Psoas muscle (tissue), 8 donors: ENCODE results near the gene NAA11. TPM values are rescaled to one million over a fixed set of nuclear protein-coding genes. Genes with fewer than 3 reads are reported as not detected.

Experiments used
- ATAC-seq, 4 donors: fragments of 200-7000 bp; cut with Tn5 transposase; one replicate each; pipeline ENCODE4 v1.9.1; 2020; ENCODE audit warnings: moderate library complexity in 3 of 4, mild to moderate bottlenecking in 2 of 4
- DNase-seq, 2 donors: peaks; one replicate each; pipeline ENCODE4 v3.0.0-alpha.2; 2020
- H3K27ac ChIP-seq: fragments of 200-600 bp; one replicate; pipeline ENCODE4 v1.8.0; 2022
- H3K27me3 ChIP-seq, 3 donors: fragments of 200-600 bp in 1 of 3; one replicate each; pipeline versions ENCODE4 v1.6.1 to v1.8.0; 2013 to 2022; ENCODE audit warnings: low read length in 2 of 3, mild to moderate bottlenecking in 2 of 3, moderate library complexity in 1 of 3; ENCODE audit not compliant: insufficient read depth in 3 of 3
- H3K36me3 ChIP-seq, 2 donors: fragments of 200-600 bp in 1 of 2; one replicate each; pipeline versions ENCODE4 v1.6.1 to v1.8.0; 2013 to 2022; ENCODE audit warnings: low read depth in 1 of 2, mild to moderate bottlenecking in 1 of 2, moderate library complexity in 1 of 2; ENCODE audit not compliant: insufficient read depth in 1 of 2
- H3K4me1 ChIP-seq: fragments of 200-600 bp; one replicate; pipeline ENCODE4 v1.8.0; 2022
- H3K4me3 ChIP-seq: fragments of 200-600 bp; one replicate; pipeline ENCODE4 v1.8.0; 2022; ENCODE audit warnings: mild to moderate bottlenecking
- H3K9me3 ChIP-seq: fragments of 200-600 bp; one replicate; pipeline ENCODE4 v1.8.0; 2022
- WGBS, 3 donors: extraction: QIAGEN DNeasy Blood & Tissue Kit; methylation state at CpG; one replicate each; pipeline versions ENCODE4 v1.1.6 to v1.1.7; 2013; 5-methylcytosine and 5-hydroxymethylcytosine counted together
- intact Hi-C, 2 donors: fragments of 100-400 bp; cut with DNase I; formaldehyde crosslinking; loops; one replicate each; pipeline versions ENCODE4 v1.11.0 to v1.14.2; 2022
- polyA plus RNA-seq, 3 donors: library from polyadenylated mRNA; stranded (reverse); fragments of 200-250 nt; gene quantifications; one replicate each; pipeline ENCODE4 v1.2.3, GENCODE V29; 2013
- total RNA-seq, 4 donors: library from RNA; stranded (reverse); fragmentation: NEBNext Ultra II Directional in 2 of 4; extraction: Animal tissue kit (Norgen Biotek cat#: 25700) in 2 of 4; gene quantifications; one replicate each; pipeline versions ENCODE4 v1.2.1 to v1.2.4, GENCODE V29; 2021 to 2023
- TF ChIP-seq, protein P1 (sequence below): fragments of 200-600 bp; IDR thresholded peaks from one replicate; pipeline ENCODE4 v1.8.0; 2022; ENCODE audit warnings: antibody characterized with exemption
- donor health status: healthy with polysubstance abuse.
- donor health status: DM: no; HTN: no; CAD: no; lungs with moderate emphysema.
- donor health status: Bipolar disorder and iron deficiency.
- donor health status: healthy.
- donor health status: DM: yes; HTN: yes; CAD: no.
- donor health status: DM: no; HTN: no; CAD: no.
- donor health status: DM: no; HTN: no; CAD: no.
- donor health status: DM: yes; HTN: yes; CAD: no.

The NAA11 gene
- total and polyA plus RNA-seq, 7 donors: not detected

DNA sequence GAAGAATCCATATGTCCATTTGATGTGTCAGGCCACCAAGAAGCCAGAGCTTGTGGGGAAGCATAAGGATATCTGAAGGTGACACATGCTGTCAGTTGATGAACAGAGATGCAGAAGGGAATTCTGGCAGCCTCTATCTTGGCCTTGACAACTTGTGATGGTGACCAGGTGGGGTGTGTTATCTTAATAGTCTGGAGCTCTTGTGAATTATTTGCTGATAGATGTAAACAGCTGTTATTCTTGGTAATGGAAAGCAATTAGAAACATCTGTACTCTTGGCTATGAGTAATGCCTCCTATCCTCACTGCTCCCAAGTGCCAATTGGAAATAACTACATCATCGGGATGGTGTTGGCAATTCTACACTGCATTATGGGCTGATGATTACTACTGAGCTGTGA lies 51.9 kb downstream of the NAA11 start:
- intact Hi-C loops: no loop called here
- WGBS, 3 donors: 13 to 21% (median 15%) methylated on average over 1 of the region's 1 CpG
- Histone ChIP-seq H3K27me3 (no peaks in the 10 kb centered on the region), H3K36me3 (no peaks in the 10 kb centered on the region), H3K4me1 (no peaks in the 10 kb centered on the region), H3K4me3 (no peak overlapping the region), H3K9me3 (no peaks in the 10 kb centered on the region), H3K27ac (no peak overlapping the region)
- ATAC-seq (no peak), DNase-seq (no peak)
- TF ChIP-seq, protein P1, sequence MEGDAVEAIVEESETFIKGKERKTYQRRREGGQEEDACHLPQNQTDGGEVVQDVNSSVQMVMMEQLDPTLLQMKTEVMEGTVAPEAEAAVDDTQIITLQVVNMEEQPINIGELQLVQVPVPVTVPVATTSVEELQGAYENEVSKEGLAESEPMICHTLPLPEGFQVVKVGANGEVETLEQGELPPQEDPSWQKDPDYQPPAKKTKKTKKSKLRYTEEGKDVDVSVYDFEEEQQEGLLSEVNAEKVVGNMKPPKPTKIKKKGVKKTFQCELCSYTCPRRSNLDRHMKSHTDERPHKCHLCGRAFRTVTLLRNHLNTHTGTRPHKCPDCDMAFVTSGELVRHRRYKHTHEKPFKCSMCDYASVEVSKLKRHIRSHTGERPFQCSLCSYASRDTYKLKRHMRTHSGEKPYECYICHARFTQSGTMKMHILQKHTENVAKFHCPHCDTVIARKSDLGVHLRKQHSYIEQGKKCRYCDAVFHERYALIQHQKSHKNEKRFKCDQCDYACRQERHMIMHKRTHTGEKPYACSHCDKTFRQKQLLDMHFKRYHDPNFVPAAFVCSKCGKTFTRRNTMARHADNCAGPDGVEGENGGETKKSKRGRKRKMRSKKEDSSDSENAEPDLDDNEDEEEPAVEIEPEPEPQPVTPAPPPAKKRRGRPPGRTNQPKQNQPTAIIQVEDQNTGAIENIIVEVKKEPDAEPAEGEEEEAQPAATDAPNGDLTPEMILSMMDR: no peak

DNA sequence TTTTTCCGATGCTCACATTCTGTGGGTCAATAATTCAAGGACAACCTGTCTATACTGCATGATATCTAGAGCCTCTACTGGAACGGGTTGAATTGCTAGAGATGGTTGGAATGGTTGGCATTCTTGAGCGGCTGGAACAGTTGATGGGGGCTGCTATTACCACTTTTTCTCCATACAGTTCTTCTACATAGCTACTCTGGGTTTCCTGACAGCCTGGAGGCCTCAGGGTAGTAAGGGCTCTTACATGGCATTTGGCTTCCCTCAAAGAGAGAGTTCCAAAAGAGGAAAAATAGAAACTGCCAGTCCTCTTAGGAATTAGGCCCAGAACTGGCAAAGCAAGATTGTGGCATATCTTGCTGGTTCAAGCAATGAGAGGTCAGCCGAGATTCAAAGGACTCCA lies 53.1 kb downstream of the NAA11 start:
- no peak for ATAC-seq

DNA sequence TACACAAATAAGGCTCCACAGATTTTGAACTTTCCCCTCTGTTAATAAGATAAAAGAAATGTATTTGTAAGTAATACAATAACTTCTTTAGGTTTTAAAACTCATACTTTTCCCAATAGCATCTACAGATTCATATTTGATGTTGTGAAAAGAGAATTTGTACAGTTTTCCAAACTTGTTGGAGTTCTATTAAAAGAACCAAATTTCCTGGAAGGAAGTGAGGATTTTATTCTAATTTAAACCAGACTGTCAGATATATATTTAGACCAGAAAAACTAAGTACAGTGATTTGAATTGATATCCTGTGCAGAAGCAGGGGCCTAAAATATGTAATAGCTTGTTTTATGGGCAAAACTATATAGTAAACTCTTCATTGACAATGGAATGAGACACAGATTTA lies 53.7 kb downstream of the NAA11 start:
- intact Hi-C loops: no loop called here
- Histone ChIP-seq H3K9me3 (no peaks in the 10 kb centered on the region), H3K27me3 (no peaks in the 10 kb centered on the region), H3K36me3 (no peaks in the 10 kb centered on the region), H3K27ac (no peak overlapping the region), H3K4me1 (no peaks in the 10 kb centered on the region), H3K4me3 (no peak overlapping the region)
- TF ChIP-seq, protein P1: no peak
- no peak for DNase-seq
- ATAC-seq: no peak

More for the DNA sequence above, 53.1 kb downstream of the NAA11 start:
- no peaks in the 10 kb centered on the region for H3K4me1 ChIP-seq
- DNase-seq: no peak
- H3K4me3 ChIP-seq: no peak overlapping the region
- intact Hi-C loops: no loop called here
- no peaks in the 10 kb centered on the region for H3K36me3 ChIP-seq
- TF ChIP-seq, protein P1: no peak
- 74 to 76% (median 75%) methylated on average over 4 of the region's 4 CpGs for WGBS, 3 donors
- no peak overlapping the region for H3K27ac ChIP-seq
- H3K27me3 ChIP-seq: no peaks in the 10 kb centered on the region
- H3K9me3 ChIP-seq: no peaks in the 10 kb centered on the region

DNA sequence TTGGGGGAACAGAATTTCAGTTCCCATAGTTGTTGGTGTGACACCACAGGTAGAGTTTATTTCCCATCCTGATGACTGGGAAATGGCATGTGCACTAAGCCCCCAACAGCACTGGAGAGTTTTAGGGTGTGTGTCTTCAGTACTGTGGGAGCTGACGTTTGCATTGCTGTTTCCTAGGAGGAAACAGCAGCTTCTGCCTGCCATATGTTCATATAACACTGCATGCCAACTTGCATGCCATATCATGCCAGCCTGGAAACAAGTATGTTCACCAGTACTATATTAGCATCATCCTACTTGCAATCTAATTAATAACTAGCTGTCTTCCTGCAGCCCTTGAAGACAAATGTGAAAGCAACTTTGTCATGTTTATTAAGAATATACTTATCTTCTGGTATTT lies 58.2 kb downstream of the NAA11 start:
- Histone ChIP-seq H3K27me3 (no peaks in the 10 kb centered on the region), H3K4me1 (no peaks in the 10 kb centered on the region), H3K36me3 (no peaks in the 10 kb centered on the region), H3K9me3 (no peaks in the 10 kb centered on the region), H3K27ac (no peak overlapping the region), H3K4me3 (no peak overlapping the region)
- no peak for ATAC-seq
- intact Hi-C loops: no loop called here
- TF ChIP-seq, protein P1: no peak
- no peak for DNase-seq
- 68 to 83% (median 68%) methylated on average over 1 of the region's 1 CpG for WGBS, 3 donors

Other genes with a start within 250 kb of the NAA11 start
- gene GK2, start 82.2 kb upstream of the NAA11 start, total RNA-seq: not detected
- not detected for gene GK2, start 82.2 kb upstream of the NAA11 start, polyA plus RNA-seq